HG03342 (cell line): ENCODE measurements around the gene CATSPERD.
"Not testable (repeated sequence)": the region's sequence is repeated elsewhere in the genome, so short reads cannot be mapped to it uniquely, and the experiment has no call there.

ENCODE experiments used
- ATAC-seq: cut with Tn5 transposase; IDR thresholded peaks from one replicate; pipeline ENCODE4 v1.9.1; 2021; ENCODE audit warnings: mild to moderate bottlenecking, moderate library complexity; ENCODE audit not compliant: unreplicated experiment

The CATSPERD gene

GRCh38 chr19:5697890-5698634 is 22.4 kb upstream of the CATSPERD start:
- ATAC-seq = no peak

- ATAC-seq = no peak
Observed at GRCh38 chr19:5698635-5699422, 21.6 kb upstream of the CATSPERD start.

- no peak for ATAC-seq
Observed at GRCh38 chr19:5700455-5701092, 19.9 kb upstream of the CATSPERD start.

GRCh38 chr19:5702053-5702410 is 18.4 kb upstream of the CATSPERD start:
- ATAC-seq = not testable (repeated sequence)

- no peak for ATAC-seq
Observed at GRCh38 chr19:5703819-5704818, 16.3 kb upstream of the CATSPERD start.

GRCh38 chr19:5705552-5705951 is 14.9 kb upstream of the CATSPERD start:
- no peak for ATAC-seq

- no peak for ATAC-seq
Observed at GRCh38 chr19:5706876-5707573, 13.4 kb upstream of the CATSPERD start.

GRCh38 chr19:5707576-5708575 is 12.6 kb upstream of the CATSPERD start:
- no peak for ATAC-seq

GRCh38 chr19:5711025-5711424 is 9.4 kb upstream of the CATSPERD start:
- no peak for ATAC-seq

GRCh38 chr19:5711713-5712161 is 8.7 kb upstream of the CATSPERD start:
- ATAC-seq = no peak

- ATAC-seq = no peak
Observed at GRCh38 chr19:5713228-5713627, 7.2 kb upstream of the CATSPERD start.

GRCh38 chr19:5714816-5715215 is 5.6 kb upstream of the CATSPERD start:
- ATAC-seq = no peak

- ATAC-seq = no peak
Observed at GRCh38 chr19:5717215-5717935, 3.1 kb upstream of the CATSPERD start.

GRCh38 chr19:5718037-5718578 is 2.3 kb upstream of the CATSPERD start:
- ATAC-seq = no peak

- ATAC-seq = no peak
Observed at GRCh38 chr19:5718579-5719273, 1.7 kb upstream of the CATSPERD start.

GRCh38 chr19:5719274-5719960 is 1.0 kb upstream of the CATSPERD start:
- ATAC-seq = peak; percentile 3
